Measurements from ENCODE around the gene TERT.

DNA sequence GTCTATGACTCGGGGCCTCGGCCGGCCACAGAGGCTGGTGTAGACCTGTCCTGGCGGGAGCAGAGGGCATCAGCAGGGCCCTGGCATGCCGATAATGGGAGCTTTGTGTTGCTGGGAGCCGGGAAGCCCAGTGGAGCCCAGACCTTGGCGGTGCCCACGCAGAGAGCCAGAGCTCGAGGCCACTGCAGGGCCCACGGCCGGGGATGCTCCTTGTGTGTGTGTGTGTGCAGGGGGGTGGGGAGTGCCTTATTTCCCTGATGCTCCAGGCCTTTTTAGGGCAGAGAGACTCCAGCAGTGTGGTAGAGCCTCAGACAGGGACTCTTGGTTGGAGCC is 75.1 kb downstream of the TERT start:
- TF ChIP-seq, protein P1, sequence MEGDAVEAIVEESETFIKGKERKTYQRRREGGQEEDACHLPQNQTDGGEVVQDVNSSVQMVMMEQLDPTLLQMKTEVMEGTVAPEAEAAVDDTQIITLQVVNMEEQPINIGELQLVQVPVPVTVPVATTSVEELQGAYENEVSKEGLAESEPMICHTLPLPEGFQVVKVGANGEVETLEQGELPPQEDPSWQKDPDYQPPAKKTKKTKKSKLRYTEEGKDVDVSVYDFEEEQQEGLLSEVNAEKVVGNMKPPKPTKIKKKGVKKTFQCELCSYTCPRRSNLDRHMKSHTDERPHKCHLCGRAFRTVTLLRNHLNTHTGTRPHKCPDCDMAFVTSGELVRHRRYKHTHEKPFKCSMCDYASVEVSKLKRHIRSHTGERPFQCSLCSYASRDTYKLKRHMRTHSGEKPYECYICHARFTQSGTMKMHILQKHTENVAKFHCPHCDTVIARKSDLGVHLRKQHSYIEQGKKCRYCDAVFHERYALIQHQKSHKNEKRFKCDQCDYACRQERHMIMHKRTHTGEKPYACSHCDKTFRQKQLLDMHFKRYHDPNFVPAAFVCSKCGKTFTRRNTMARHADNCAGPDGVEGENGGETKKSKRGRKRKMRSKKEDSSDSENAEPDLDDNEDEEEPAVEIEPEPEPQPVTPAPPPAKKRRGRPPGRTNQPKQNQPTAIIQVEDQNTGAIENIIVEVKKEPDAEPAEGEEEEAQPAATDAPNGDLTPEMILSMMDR (IDR thresholded peaks at IDR 0.05; ENCODE audit: poor library complexity), result no peak
- TF ChIP-seq EZH2 (IDR thresholded peaks at IDR 0.05; ENCODE audit: borderline replicate concordance), result no peak

All from hepatocyte (in vitro differentiated cells).